ENCODE data around the gene HES2.
"Not testable (repeated sequence)": the region's sequence is repeated elsewhere in the genome, so short reads cannot be mapped to it uniquely, and the experiment has no call there.

The HES2 gene
- 0 to 0.19 (median 0.09) reads per million in 4 experiments for total RNA-seq

DNA sequence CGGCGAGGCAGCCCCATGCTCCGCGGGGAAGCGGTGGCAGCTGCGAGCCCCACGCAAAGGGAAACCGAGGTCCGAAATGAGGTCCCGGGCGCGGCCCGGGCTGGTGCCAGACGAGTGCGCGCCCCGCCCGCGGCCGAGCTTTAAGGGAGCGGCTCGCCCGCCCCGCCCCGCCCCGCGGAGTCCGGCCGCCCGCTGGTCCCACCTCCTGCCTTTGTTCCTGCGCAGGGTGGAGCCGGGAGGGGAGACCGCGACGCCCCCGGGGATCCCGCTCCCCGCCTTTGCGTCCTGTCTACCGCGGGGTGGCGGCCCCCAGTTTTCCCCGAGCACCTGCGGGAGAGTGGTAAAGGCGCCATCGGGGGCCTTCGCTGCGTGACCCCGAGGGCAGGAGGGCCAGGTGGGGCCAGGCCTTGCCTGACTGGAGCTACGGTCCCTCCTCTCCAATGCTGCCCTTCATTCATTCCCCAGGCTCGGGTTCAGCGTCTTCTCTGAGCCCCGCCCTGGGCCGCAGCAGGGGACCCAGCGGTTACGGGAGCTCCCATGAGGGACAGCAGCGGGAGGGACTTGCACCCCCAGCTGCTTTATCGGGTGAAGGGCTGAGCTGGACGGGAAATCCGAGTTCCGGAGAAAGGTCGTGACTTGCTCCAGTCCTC is at the start of gene HES2:
Gene HES2, minus strand, starts transcription at position 116 of the 650 bp plus-strand sequence. Its CDS starts 99 bp downstream, at position 17.
- no peak for DNase-seq

- no peak for DNase-seq
Observed at GRCh38 chr1:6468729-6469461, 49.2 kb upstream of the HES2 start.

GRCh38 chr1:6467744-6468688 is 48.3 kb upstream of the HES2 start:
- no peak for DNase-seq

- no peak for DNase-seq
Observed at GRCh38 chr1:6467224-6467623, 47.5 kb upstream of the HES2 start.

GRCh38 chr1:6466751-6467150 is 47.0 kb upstream of the HES2 start:
- no peak for DNase-seq

- peak; percentile 46 for DNase-seq
Observed at GRCh38 chr1:6466023-6466422, 46.3 kb upstream of the HES2 start, which contains the start of gene TNFRSF25. Gene TNFRSF25, minus strand, starts transcription at chr1:6466173. Its CDS starts 66 bp downstream, at chr1:6466107.

DNA sequence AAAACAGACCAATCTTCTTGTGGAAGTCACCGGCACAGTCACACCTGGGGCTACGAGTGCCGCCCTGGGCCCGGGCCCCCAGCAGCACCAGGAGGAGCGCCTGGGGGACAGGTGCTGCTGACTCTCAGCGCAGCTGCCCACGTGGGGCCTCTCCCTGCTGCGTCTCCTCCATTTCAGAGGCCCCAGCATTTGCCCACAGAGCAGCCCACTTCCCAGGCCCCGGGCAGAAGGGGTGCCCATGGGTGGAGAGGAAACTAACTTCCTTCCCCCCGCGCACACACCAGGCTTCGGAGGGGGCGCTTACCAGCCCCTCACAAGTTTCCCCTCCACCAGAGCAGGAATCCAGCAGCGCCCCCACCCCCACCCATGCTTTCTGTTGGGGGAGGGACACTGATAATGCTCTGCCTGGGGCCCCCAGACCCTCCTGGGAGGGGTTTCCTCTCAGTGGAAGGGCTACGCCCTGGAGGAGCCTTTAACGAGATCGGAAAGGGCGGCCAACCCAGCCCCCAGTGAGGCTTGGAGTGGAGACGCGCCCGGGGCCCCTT is 45.8 kb upstream of the HES2 start:
- DNase-seq: no peak

GRCh38 chr1:6464915-6465314 is 45.2 kb upstream of the HES2 start:
- no peak for DNase-seq

GRCh38 chr1:6464514-6464836 is 44.8 kb upstream of the HES2 start:
- no peak for DNase-seq

GRCh38 chr1:6463120-6463412 is 43.3 kb upstream of the HES2 start:
- DNase-seq: no peak

- no peak for DNase-seq
Observed at GRCh38 chr1:6462412-6463119, 42.8 kb upstream of the HES2 start.

DNA sequence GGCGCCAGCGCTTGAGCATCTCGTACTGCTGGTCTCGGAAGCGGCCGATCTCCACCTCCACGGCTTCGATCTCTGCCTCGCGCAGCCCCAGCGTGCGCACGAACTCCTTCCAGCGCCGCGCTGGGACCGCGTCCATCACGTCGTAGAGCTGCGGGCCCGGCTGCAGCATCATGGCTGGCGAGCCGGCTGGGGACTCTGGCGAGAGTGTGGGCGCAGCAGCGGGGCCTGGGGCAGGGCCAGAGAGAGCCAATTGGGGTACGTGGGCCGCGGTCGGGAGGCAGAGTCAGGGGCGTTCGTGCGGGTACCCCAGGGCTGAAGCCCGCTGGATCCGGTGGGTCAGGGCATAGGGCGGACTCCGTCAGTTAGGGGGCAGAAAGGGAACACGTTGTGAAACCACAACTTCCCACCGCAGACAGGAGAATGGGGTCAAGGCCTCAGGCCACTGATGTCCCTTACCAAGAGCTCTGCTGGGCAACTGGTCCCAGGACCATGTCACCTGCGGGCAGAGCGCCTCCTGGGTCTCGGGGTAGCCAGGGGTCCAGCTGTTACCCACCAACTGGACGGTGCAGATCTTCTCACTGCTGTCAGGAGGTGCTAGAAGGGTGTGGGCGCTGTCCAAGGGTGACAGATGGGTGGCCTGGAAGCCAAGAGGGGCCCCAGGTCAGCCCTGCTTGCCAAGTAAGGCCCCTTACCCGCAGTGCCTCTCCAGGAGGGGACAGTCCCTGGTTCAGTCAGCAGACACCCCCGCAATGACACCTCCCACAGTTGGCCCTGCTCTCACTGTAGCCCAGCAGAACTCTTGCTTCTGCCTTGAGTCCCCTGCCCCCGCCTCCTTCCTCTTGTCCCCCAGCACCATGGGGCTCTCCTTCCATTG is 42.1 kb upstream of the HES2 start:
- no peak for DNase-seq

DNA sequence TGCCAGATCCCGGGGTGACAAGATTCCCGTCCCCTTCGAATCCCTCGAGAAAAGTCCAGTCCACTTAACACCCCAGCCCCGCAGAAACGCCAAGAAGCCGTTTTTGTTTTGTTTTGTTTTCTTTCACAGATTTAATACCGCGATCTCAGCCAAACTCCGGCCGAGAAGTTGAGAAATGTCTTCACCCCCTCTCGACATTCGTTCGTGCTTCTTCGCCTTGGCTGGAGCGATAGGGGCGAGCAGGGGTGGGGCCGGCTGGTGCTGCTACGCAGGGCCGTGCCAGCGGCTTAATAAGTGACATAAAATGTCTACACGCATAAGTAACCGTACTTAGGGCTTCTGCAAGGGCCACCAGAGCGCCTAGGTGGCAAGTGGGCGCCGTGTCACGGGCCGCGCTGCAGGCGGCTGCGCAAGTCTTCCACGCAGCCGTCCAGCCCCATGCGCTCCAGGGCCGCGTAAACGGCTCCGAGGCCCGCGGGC is 41.4 kb upstream of the HES2 start:
- no peak for DNase-seq

- peak; percentile 84 for DNase-seq
Observed at GRCh38 chr1:6460301-6461050, 40.8 kb upstream of the HES2 start.

- DNase-seq: peak; percentile 20
Observed at GRCh38 chr1:6459850-6460265, 40.1 kb upstream of the HES2 start.

DNA sequence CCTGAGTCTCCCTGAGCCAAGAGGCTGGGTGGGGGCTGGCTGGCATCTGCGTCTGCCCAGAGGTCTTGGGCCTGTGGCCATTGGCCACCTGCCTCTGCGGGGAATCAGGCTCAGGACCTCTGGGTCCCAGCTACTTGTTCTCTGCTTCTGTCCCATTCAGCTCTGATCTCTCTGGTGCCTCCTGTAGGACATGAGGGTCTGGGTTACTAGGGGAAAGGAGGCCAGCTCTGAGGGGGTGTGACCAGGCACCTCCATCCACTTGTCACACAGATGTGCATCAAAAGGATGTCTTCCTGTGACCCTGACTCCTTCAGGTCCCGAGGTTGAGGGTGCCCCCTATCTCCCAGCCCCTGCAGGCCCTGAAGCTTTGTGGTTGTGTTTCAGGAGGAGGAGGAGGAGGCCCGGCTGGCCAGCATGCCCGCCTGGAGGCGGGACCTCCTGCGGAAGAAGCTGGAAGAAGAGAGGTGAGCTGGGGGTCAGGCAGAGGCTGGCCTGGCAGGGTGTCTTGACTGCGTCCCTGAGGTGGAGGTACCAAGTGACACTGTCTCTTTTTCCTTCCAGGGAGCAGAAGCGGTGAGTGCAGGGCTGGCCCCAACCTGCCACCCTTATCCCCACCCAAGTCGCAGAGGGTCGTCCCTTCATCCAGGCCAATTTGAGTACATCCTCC is 37.2 kb upstream of the HES2 start:
- no peak for DNase-seq

DNA sequence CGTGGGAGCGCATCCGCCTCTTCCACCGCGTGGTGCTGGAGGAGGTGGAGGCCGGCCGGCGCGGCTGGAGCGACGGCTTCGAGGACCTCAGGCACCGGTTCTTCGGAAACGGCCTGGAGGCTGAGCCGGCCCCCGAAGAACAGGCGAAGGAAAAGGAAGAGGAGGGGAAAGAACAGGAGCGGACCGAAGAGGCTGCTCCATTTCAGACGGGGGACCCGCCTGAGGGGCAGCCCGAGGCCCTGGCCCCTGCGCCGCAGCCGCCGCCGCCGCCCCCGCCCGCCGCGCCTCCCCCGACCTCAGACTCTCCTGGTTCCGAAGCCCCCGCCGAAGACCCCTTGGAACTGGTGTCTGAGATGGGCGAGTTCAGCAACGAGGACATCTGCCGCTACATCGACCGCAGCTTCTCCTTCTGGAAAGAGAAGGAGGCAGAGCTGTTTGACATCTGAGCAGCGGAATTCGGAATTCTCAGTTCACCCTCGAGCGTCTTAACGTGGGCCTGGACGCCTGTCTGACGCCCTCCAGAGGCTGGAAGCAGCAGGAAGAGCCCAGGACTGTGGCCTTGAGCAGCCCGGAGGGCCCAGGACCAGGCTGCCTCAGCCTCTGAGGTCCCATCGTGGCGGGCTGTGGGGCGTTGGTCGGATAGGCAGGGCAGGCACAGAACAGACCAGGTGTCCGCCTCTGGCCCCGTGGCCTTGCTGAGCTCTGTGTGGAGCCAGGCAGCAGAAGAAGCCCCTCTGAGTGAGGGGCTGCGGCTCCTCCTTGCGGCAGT is 36.2 kb upstream of the HES2 start:
- not testable (repeated sequence) for DNase-seq

DNA sequence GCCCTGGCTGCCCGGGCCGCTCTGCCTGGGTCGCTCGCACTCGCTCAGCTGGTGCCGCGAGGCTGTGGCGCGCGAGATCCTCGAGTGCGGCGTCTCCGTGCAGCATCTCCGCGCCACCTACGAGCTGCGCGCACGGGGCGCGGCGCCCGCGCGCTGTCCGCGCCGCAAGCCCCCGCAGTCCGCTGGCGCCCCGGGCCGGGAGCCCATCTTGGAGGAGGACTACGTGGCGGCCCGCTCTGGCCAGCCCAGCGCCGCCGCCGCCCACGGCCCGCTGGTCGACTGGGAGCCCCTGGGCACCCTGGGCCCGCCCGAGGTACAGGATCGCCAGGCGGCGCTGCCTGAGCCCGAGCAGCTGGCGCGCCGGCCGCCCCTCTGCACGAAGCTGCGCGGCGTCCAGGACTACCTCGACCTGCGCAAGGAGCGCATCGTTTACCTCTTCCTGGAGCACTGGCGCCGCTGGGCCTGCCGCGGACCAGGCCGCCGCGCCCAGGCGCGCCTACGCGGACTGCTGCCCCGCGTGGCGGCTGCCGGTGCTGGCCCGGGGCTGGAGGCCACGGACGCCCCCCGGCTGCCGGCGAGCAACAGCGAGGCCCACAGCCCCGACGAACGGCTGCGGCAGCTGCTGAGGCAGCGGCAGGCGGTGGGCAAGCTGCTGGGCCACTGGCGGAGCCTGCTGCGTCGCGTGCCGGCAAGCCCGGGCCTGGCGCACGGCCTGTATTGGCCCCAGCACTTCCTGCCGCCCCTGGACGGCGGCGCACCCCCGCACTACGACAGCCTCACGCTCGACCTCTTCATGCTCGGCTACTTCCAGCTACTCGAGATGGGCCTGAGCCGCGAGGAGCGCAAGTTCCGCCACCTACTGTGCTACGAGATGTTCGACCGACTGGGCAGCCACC is 35.4 kb upstream of the HES2 start:
- DNase-seq: no peak

All from effector CD8-positive, alpha-beta T cell (primary cell).